Measurements from ENCODE around the gene EFNB1. TPM values are rescaled to one million over a fixed set of nuclear protein-coding genes. Genes with fewer than 3 reads are reported as not detected.

Gene EFNB1
- total RNA-seq, 1 donor from 2014 or later: 117 TPM

- H3K4me3 ChIP-seq (ENCODE audit: low read depth, low read length): no peak overlapping the region
- DNase-seq (ENCODE audit: low read depth) (no peak), FAIRE-seq (no peak)
- no peaks in the 10 kb centered on the region for H3K27me3 ChIP-seq (ENCODE audit: control insufficient read depth, insufficient read depth, low read length)
- H3K36me3 ChIP-seq (ENCODE audit: control insufficient read depth, insufficient read depth, low read length): no peaks in the 10 kb centered on the region
- no peak for TF ChIP-seq CTCF (IDR thresholded peaks at IDR 0.05; ENCODE audit: insufficient read depth, low read length, severe bottlenecking)
Measured at GRCh38 chrX:68868902-68869800, 40.3 kb downstream of the EFNB1 start.

- FAIRE-seq: no peak
- DNase-seq (ENCODE audit: low read depth): no peak
- Histone ChIP-seq H3K4me3 (ENCODE audit: low read depth, low read length) (no peak overlapping the region), H3K27me3 (ENCODE audit: control insufficient read depth, insufficient read depth, low read length) (no peaks in the 10 kb centered on the region), H3K36me3 (ENCODE audit: control insufficient read depth, insufficient read depth, low read length) (no peaks in the 10 kb centered on the region)
- TF ChIP-seq CTCF (IDR thresholded peaks at IDR 0.05; ENCODE audit: insufficient read depth, low read length, severe bottlenecking): no peak
Measured at GRCh38 chrX:68870357-68870756, 41.5 kb downstream of the EFNB1 start.

DNA sequence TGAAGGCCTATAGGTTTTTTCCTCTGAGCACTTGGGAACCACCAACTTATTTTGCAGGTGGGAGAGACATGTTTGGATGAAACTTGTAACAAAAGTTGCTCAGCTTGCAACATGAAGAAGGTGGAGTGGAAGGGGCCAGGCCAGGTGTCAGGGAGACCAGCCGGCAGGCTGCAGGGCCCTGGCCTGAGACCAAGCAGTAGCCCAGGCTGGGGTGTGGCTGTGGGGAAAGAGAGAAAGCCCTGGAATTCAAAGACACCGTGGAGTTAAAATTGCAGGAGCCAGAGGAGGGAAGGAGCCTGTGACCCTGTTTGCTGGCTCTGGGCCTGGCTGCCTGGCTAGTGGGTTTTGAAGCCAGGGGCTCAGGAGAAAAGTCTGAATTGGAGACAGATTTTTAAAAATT is 43.4 kb downstream of the EFNB1 start:
- H3K27me3 ChIP-seq (ENCODE audit: control insufficient read depth, insufficient read depth, low read length): no peaks in the 10 kb centered on the region
- FAIRE-seq (no peak), DNase-seq (ENCODE audit: low read depth) (no peak)
- no peaks in the 10 kb centered on the region for H3K36me3 ChIP-seq (ENCODE audit: control insufficient read depth, insufficient read depth, low read length)
- no peak for TF ChIP-seq CTCF (IDR thresholded peaks at IDR 0.05; ENCODE audit: insufficient read depth, low read length, severe bottlenecking)
- H3K4me3 ChIP-seq (ENCODE audit: low read depth, low read length): no peak overlapping the region

- TF ChIP-seq CTCF (IDR thresholded peaks at IDR 0.05; ENCODE audit: insufficient read depth, low read length, severe bottlenecking): no peak
- H3K4me3 ChIP-seq (ENCODE audit: low read depth, low read length): no peak overlapping the region
- no peaks in the 10 kb centered on the region for H3K36me3 ChIP-seq (ENCODE audit: control insufficient read depth, insufficient read depth, low read length)
- no peak for DNase-seq (ENCODE audit: low read depth)
- no peak for FAIRE-seq
- no peaks in the 10 kb centered on the region for H3K27me3 ChIP-seq (ENCODE audit: control insufficient read depth, insufficient read depth, low read length)
Measured at GRCh38 chrX:68874076-68874475, 45.3 kb downstream of the EFNB1 start.

- no peak for TF ChIP-seq CTCF (IDR thresholded peaks at IDR 0.05; ENCODE audit: insufficient read depth, low read length, severe bottlenecking)
Measured at GRCh38 chrX:68876731-68877130, 47.9 kb downstream of the EFNB1 start.

More at GRCh38 chrX:68876731-68877130, 47.9 kb downstream of the EFNB1 start:
- Histone ChIP-seq H3K36me3 (ENCODE audit: control insufficient read depth, insufficient read depth, low read length) (no peaks in the 10 kb centered on the region), H3K4me3 (ENCODE audit: low read depth, low read length) (no peak overlapping the region), H3K27me3 (ENCODE audit: control insufficient read depth, insufficient read depth, low read length) (no peaks in the 10 kb centered on the region)
- FAIRE-seq (no peak), DNase-seq (ENCODE audit: low read depth) (no peak)
